ENCODE measurements around the gene PSMB2.

GRCh38 chr1:35560256-35561225, 80.8 kb downstream of the PSMB2 start:
- no peak for TF ChIP-seq EZH2 (IDR thresholded peaks at IDR 0.05; ENCODE audit: insufficient read depth, poor library complexity, severe bottlenecking)
- TF ChIP-seq EZH2phosphoT487 (IDR thresholded peaks at IDR 0.05; ENCODE audit: insufficient read depth, low read depth): no peak

Data from GM23248 (cell line).